ENCODE data around the gene GLRA3. TPM values are rescaled to one million over a fixed set of nuclear protein-coding genes. Genes with fewer than 3 reads are reported as not detected.

The GLRA3 gene
- total and polyA plus RNA-seq, 2 of the 8 experiments (the other 6 are each of a cell fraction or from before 2014, with no cell fraction given): 0.02 TPM; not detected in 1

- no peak overlapping the region for H3K56ac ChIP-seq (replicated peaks; ENCODE audit: insufficient read length, low read depth, low read length)
- ChIA-PET CTCF (ENCODE audit: partially characterized antibody) (no interaction called here), POLR2A (ENCODE audit: partially characterized antibody) (no interaction called here)
- no peak overlapping the region for H2BK5ac ChIP-seq (ENCODE audit: low read depth, low read length)
- no peak overlapping the region for H2BK120ac ChIP-seq (replicated peaks; ENCODE audit: low read depth, low read length)
- no peak overlapping the region for H2BK12ac ChIP-seq (ENCODE audit: low read depth, low read length)
- 91% methylated on average over 3 of the region's 3 CpGs; no CpG with 5 or more reads in 1 of the 2 experiments for WGBS, 2 experiments (ENCODE audit: extremely low coverage in 1 of 2, insufficient coverage in 1 of 2, insufficient read length in 1 of 2, insufficient replicate concordance in 2 of 2, low coverage in 1 of 2, low lambda C conversion rate in 2 of 2, missing lambda C conversion rate in 1 of 2)
- no peak overlapping the region for H3K4ac ChIP-seq (replicated peaks; ENCODE audit: insufficient read length, low read depth, low read length)
- H2BK20ac ChIP-seq (ENCODE audit: low read length): no peak overlapping the region
- no peak overlapping the region for H2AK5ac ChIP-seq (ENCODE audit: low read depth, low read length)
- no peak overlapping the region for H3K4me2 ChIP-seq (ENCODE audit: insufficient read depth in 1 of 2, low read depth in 2 of 2, low read length in 2 of 2)
- H3K4me1 ChIP-seq (replicated peaks in 1 of 4; ENCODE audit: control insufficient read depth in 3 of 4, insufficient read depth in 4 of 4, low read length in 3 of 4): no peaks in the 10 kb centered on the region
- no peak overlapping the region for H4K5ac ChIP-seq (ENCODE audit: insufficient read length, low read depth, low read length)
- H3K14ac ChIP-seq (ENCODE audit: insufficient read length): no peak overlapping the region
- no peak overlapping the region for H3K18ac ChIP-seq (ENCODE audit: extremely low read depth, low read length)
- H2AFZ ChIP-seq (ENCODE audit: low read length): no peak overlapping the region
- no peaks in the 10 kb centered on the region for H3K79me1 ChIP-seq (ENCODE audit: low read depth, low read length)
- H3K23me2 ChIP-seq (ENCODE audit: low read depth, low read length): no peaks in the 10 kb centered on the region; the same call in 1 of the 2 replicates
- H3K36me3 ChIP-seq (ENCODE audit: control insufficient read depth in 2 of 4, insufficient read depth in 4 of 4, low read length in 3 of 4): no peaks in the 10 kb centered on the region
- no peak for FAIRE-seq
- H3K27ac ChIP-seq (ENCODE audit: low read depth, low read length): no peak overlapping the region
- H4K91ac ChIP-seq (replicated peaks; ENCODE audit: insufficient read length, low read length): no peak overlapping the region
- H3K27me3 ChIP-seq (replicated peaks in 1 of 4; ENCODE audit: control insufficient read depth in 3 of 4, extremely low read depth in 1 of 4, insufficient read depth in 3 of 4, low read length in 3 of 4): no peaks in the 10 kb centered on the region
- no peaks in the 10 kb centered on the region for H3K9me3 ChIP-seq (ENCODE audit: insufficient read depth in 2 of 2, low read depth in 1 of 2, low read length in 1 of 2)
- no peaks in the 10 kb centered on the region for H4K20me1 ChIP-seq (replicated peaks in 1 of 2; ENCODE audit: control insufficient read depth in 1 of 2, insufficient read depth in 2 of 2, low read length in 2 of 2)
- no peak overlapping the region for H2BK15ac ChIP-seq (ENCODE audit: low read length)
- no peak overlapping the region for H3K4me3 ChIP-seq (ENCODE audit: extremely low read depth in 1 of 4, insufficient read depth in 2 of 4, low read depth in 3 of 4, low read length in 4 of 4)
- H3K9ac ChIP-seq (replicated peaks in 1 of 4; ENCODE audit: extremely low read depth in 1 of 4, low read depth in 3 of 4, low read length in 3 of 4): no peak overlapping the region
- no peaks in the 10 kb centered on the region for H3K79me2 ChIP-seq (ENCODE audit: control insufficient read depth in 1 of 2, insufficient read depth in 2 of 2, low read length in 2 of 2)
- no peak for DNase-seq (ENCODE audit: low read depth in 1 of 2, low spot score in 2 of 2)
- no peak overlapping the region for H4K8ac ChIP-seq (ENCODE audit: extremely low read depth, insufficient read depth, low read length)
- H3K23ac ChIP-seq (ENCODE audit: insufficient read length): no peak overlapping the region
- TF ChIP-seq POU5F1 (IDR thresholded peaks at IDR 0.05; ENCODE audit: low read depth, low read length): no peak
- TF ChIP-seq SP4 (IDR thresholded peaks at IDR 0.05; ENCODE audit: low read length): no peak
- TF ChIP-seq JUND (IDR thresholded peaks at IDR 0.05; ENCODE audit: low read length): no peak
- TF ChIP-seq RNF2 (IDR thresholded peaks at IDR 0.05; ENCODE audit: borderline replicate concordance, low read depth, low read length, missing control alignments, poor library complexity, severe bottlenecking): no peak
- TF ChIP-seq FOSL1 (IDR thresholded peaks at IDR 0.05; ENCODE audit: insufficient read depth, low read depth, low read length): no peak
- no peak for TF ChIP-seq SIRT6 (IDR thresholded peaks at IDR 0.05; ENCODE audit: low read length)
These were observed 24.6 kb upstream of the GLRA3 start for GRCh38 chr4:174853629-174854028.

All from H1 (cell line).